Measurements from ENCODE around the gene PRDM16. TPM values are rescaled to one million over a fixed set of nuclear protein-coding genes. Genes with fewer than 3 reads are reported as not detected.

Gene PRDM16
- total RNA-seq, 2 donors from 2014 or later: not detected

DNA sequence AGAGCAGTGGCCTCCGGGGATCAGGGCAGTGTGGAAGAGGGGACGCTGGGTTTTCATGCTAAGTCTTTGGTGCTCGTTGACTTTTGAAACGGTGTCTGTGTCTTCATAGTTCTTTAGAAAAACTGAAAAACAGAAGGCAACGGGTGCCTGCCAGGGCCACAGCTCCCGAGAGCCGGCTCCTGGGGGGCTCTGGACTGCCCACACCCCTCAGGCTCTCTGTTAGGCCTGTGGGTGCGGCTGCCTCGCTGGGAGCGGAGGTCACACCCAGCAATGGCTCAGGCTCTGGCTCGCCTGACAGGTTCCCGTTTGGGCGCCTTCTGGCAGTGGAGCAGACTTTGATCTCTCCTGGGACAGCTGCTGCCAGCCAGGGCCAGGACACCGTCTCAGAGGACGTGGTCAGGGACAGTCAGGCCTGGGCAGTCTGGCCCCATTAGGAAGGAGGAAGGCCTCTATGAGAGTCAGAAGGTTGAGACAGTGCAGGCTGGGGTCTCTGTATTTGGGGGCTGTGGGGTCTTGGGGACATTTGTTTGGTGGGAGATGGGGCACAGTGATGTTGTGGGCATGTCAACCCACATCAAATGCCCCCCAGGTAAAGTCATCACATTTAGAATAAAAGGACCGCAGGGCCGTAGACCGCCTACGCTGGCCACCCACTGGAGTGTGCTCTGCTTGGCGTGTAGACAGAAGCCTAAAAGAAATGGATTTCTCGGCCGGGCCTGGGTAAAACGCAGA, 391.1 kb downstream of the PRDM16 start:
- Mint-ChIP-seq H3K36me3 (ENCODE audit: low read depth) (no peaks in the 10 kb centered on the region), H3K9me3 (no peaks in the 10 kb centered on the region), H3K27ac (no peak overlapping the region), H3K4me1 (no peaks in the 10 kb centered on the region), H3K27me3 (no peaks in the 10 kb centered on the region), H3K4me3 (no peak overlapping the region)
- no peak for ATAC-seq (replicated peaks)

DNA sequence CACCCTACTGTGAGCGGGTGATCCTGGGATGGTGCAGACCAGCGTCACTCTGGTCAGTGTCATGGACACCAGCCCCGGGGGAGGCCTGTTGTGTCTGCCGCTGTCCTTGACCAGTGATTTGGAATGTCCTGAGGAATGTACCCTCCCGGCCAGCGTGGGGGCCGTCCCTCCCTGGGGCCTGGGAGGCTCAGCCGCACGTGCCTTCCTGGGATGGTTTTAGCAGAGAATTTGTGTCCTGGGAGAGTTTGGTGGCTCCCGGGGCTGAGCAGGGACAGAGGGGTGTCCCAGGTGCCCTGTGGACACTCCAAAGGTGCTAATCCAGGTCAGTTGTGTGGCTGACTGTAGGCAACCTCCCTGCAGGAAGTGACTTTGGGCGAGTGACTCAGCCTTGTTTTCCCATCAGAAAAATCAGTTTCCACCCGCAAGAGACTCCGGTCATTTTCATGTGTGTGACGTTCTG, 391.7 kb downstream of the PRDM16 start:
- Mint-ChIP-seq H3K9me3 (no peaks in the 10 kb centered on the region), H3K4me1 (no peaks in the 10 kb centered on the region), H3K27me3 (no peaks in the 10 kb centered on the region), H3K4me3 (no peak overlapping the region), H3K36me3 (ENCODE audit: low read depth) (no peaks in the 10 kb centered on the region), H3K27ac (no peak overlapping the region)
- ATAC-seq (replicated peaks): peak; percentile 31

DNA sequence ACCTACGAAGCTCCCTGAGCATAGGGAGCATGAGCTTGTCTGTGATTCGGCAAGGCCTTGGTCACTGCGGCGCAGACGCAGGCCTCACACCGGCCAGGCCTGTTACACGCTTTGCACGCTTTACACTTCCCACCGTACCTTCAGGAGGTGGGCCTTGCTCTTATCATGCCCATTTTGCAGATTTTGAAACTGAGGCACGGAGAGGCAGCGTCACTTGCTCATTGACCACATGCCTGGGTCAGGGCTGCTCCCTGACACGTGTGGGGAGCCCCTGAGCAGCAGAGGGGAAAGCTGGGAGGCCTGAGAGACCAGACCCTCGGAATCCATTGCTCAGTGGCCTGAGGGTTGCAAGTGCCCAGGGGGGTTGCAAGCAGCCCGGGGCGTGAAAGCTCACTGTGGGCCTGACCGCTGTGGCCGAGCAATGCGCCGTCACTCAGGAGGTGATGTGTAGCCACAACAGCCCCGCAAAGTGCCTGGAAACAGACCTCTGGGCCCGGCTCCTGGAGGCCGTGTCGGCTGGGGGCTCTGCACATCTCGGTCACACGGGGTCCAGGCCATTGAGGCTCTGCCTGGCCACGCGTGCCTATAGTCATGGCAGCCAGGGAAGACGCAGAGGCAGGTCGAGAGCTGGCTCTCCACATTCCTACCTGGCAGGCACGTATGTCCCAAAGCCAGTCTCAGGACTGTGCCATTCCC, 392.4 kb downstream of the PRDM16 start:
- Mint-ChIP-seq H3K4me3 (no peak overlapping the region), H3K27me3 (no peaks in the 10 kb centered on the region), H3K4me1 (no peaks in the 10 kb centered on the region), H3K36me3 (ENCODE audit: low read depth) (no peaks in the 10 kb centered on the region), H3K27ac (no peak overlapping the region), H3K9me3 (no peaks in the 10 kb centered on the region)
- no peak for ATAC-seq (replicated peaks)

DNA sequence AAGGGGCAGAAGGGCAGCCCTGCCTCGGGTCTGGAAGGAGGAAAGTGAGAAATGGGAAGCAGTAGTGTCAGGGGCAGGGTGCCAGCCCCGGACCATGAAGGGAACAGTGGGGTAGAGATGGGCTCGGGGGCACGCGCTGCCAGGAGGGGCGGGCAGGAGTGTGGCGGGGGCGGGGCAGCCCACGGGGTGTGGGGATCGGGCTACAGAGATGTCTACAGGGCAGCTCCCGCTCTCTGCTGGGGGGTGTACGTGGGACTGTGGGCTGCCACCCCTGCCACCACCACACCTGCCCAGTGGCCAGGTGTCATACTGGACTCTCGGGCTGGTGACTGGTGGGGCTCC, 392.9 kb downstream of the PRDM16 start:
- no peaks in the 10 kb centered on the region for H3K36me3 Mint-ChIP-seq (ENCODE audit: low read depth)
- H3K9me3 Mint-ChIP-seq: no peaks in the 10 kb centered on the region
- no peaks in the 10 kb centered on the region for H3K27me3 Mint-ChIP-seq
- ATAC-seq (replicated peaks): no peak
- H3K27ac Mint-ChIP-seq: no peak overlapping the region
- no peak overlapping the region for H3K4me3 Mint-ChIP-seq
- no peaks in the 10 kb centered on the region for H3K4me1 Mint-ChIP-seq

DNA sequence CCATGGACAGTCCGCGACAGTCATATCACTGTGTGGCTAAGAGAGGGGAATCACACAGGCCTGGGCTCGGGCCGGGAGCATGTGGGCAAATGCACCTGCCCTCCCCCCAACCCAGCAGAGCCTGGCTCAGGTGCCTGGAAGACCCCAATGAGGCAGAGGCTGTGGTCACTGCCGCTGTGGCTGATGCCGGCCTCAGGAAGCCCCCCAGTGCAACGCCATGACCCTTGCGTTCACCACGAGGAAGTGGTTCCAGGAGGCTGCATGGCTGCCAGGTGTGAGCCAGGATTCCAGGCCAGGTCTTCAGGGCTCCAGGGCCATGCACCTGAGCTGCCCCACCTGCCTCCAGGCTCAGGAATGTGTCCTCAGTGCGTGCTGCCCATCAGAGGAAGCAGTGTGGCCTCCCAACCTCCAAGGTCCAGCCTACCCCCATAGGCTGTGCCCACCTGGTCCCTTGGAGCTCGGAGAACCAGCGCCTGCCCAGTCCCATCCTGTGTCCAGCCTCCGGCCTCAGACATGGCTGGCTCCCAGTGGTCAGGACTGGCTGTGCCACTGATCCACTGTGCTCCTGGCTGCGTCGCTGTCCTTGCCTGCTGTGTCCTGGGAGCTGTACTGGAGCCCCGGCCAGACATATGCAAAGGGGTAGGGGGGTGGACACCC, 393.5 kb downstream of the PRDM16 start:
- Mint-ChIP-seq H3K4me1 (no peaks in the 10 kb centered on the region), H3K27ac (no peak overlapping the region), H3K9me3 (no peaks in the 10 kb centered on the region), H3K27me3 (no peaks in the 10 kb centered on the region), H3K36me3 (ENCODE audit: low read depth) (no peaks in the 10 kb centered on the region), H3K4me3 (no peak overlapping the region)
- no peak for ATAC-seq (replicated peaks)

DNA sequence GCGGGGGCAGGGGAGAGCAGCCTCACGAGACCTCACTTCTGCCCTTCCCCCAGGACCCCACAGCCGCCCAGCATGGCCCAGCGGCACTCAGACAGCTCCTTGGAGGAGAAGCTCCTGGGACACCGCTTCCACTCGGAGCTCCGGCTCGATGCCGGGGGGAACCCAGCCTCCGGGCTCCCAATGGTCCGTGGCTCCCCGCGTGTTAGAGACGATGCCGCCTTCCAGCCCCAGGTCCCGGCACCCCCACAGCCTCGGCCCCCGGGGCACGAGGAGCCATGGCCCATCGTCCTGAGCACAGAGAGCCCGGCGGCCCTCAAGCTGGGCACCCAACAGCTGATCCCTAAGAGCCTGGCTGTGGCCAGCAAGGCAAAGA, 394.0 kb downstream of the PRDM16 start:
- Mint-ChIP-seq H3K27ac (no peak overlapping the region), H3K9me3 (no peaks in the 10 kb centered on the region), H3K4me3 (no peak overlapping the region), H3K4me1 (no peaks in the 10 kb centered on the region), H3K36me3 (ENCODE audit: low read depth) (no peaks in the 10 kb centered on the region), H3K27me3 (no peaks in the 10 kb centered on the region)
- no peak for ATAC-seq (replicated peaks)

DNA sequence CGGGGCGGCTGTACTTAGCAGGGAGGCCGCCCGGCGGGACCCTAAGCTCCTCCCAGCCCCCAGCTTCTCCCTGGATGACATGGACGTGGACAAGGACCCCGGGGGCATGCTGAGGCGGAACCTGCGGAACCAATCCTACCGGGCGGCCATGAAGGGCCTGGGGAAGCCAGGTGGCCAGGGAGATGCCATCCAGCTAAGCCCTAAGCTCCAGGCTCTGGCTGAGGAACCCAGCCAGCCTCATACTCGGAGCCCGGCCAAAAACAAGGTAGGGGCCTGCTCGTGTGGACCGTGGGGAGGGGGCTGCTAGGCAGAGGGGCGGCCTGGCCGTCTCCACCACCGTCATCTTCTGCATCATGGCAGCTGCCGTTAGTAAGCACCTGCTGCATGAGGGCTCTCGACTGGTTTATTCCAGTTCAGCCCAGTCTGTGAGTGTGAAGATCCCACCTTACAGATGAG, 394.4 kb downstream of the PRDM16 start:
- ATAC-seq (replicated peaks): no peak
- Mint-ChIP-seq H3K9me3 (no peaks in the 10 kb centered on the region), H3K27me3 (no peaks in the 10 kb centered on the region), H3K36me3 (ENCODE audit: low read depth) (no peaks in the 10 kb centered on the region), H3K4me3 (no peak overlapping the region), H3K4me1 (no peaks in the 10 kb centered on the region), H3K27ac (no peak overlapping the region)

DNA sequence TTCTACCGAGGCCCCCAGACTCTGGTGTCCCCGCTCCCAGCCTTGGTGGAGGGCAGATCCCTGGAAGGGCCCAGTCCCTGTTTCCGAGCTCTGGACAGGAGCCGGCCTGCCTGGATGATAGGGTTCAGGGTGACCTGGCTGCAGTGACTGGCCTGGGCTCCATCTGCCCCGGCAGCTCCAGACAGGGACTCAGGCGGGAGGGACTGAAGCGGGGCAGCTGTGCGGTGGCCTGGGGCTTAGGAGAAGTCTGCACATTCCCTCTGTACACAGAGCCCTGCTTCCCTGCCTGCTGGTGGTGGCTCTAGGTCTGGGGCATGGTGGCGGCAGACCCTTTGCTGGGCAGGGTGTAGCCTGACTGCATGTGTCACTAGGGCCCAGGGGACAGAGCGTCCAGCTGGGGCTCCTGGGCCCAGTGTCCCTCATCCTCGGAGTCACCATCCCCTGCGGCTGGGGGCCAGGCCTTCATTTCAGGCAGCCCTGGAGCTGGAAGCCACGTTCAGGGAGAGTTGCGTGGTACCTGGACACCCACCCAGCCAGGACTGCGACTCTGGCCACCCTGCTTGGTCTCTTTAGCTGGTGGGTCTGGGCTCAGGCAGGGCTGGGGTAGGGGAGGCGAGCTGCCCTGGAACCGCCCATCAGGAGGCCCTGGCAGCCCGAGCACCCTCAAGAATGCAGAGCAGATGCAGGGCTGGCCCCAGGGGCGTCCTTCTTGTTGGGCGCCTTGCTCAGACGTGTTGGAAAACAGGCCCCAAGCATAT, 395.1 kb downstream of the PRDM16 start:
- no peak for ATAC-seq (replicated peaks)
- H3K27ac Mint-ChIP-seq: no peak overlapping the region
- H3K9me3 Mint-ChIP-seq: no peaks in the 10 kb centered on the region
- no peak overlapping the region for H3K4me3 Mint-ChIP-seq
- no peaks in the 10 kb centered on the region for H3K27me3 Mint-ChIP-seq
- no peaks in the 10 kb centered on the region for H3K36me3 Mint-ChIP-seq (ENCODE audit: low read depth)
- H3K4me1 Mint-ChIP-seq: no peaks in the 10 kb centered on the region

DNA sequence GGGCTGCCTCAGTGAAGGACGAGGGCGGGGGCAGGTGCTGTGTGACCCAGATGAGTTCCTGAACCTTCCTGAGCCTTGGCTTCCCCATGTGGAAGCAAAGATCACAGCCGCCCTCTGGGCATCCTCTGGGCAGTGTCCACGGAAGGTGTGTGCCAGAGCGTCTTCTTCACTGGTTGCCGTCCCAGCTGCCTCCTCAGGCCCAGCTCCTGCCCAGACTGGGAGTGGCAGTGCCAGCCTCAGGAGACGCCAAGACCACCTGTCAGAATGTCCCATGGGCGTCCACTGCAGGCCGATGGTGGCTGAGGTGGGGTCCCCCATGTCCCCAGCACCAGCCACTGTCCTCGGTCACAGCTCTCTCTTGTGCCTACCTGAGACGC, 395.6 kb downstream of the PRDM16 start:
- no peak overlapping the region for H3K4me3 Mint-ChIP-seq
- no peak for ATAC-seq (replicated peaks)
- no peaks in the 10 kb centered on the region for H3K36me3 Mint-ChIP-seq (ENCODE audit: low read depth)
- no peaks in the 10 kb centered on the region for H3K4me1 Mint-ChIP-seq
- no peaks in the 10 kb centered on the region for H3K27me3 Mint-ChIP-seq
- no peaks in the 10 kb centered on the region for H3K9me3 Mint-ChIP-seq
- no peak overlapping the region for H3K27ac Mint-ChIP-seq

DNA sequence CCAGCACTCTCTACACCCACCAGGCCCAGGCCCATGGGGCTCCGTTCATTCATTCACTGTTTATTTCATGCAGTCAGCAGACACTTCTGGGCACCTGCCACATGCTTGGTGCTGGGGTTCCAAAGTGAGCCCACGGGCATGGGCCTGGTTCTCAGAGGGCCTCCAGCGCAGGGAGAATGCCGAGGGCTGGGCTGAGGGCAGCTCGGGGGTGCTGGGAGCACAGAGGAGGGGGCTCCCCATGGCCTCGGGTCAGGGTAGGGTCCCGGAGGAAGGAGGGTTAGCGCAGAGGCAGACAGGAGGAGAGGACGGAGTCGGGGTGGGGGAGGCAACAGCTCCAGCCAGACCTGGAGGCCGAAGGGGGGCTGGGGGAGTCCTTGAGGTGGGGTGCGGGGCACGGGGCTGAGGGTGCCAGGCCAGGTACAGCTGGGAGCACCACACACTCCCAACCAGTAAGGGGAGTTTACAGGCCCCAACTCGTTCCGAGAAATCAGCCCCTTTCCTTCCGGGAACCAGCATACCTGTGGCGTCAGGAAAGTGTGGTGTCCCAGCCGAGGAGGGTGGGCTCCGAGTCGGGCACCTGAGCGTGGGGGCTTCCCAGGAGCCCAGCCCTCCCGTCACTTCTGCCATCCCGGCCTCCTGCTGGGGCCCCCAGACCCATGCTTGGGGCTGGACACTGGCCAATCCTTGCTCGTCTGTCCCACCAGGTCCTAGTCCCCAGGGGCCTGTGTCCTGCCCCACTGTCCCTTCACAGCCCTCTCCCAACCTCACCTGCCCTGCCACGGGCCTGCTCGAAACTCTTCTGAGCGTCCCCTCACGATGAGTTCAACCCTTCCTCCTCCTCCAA, 396.3 kb downstream of the PRDM16 start:
- no peak for ATAC-seq (replicated peaks)
- H3K4me1 Mint-ChIP-seq: peaks cover 2% of the 10 kb centered on the region
- no peak overlapping the region for H3K4me3 Mint-ChIP-seq
- no peaks in the 10 kb centered on the region for H3K9me3 Mint-ChIP-seq
- no peaks in the 10 kb centered on the region for H3K36me3 Mint-ChIP-seq (ENCODE audit: low read depth)
- H3K27me3 Mint-ChIP-seq: no peaks in the 10 kb centered on the region
- H3K27ac Mint-ChIP-seq: no peak overlapping the region

DNA sequence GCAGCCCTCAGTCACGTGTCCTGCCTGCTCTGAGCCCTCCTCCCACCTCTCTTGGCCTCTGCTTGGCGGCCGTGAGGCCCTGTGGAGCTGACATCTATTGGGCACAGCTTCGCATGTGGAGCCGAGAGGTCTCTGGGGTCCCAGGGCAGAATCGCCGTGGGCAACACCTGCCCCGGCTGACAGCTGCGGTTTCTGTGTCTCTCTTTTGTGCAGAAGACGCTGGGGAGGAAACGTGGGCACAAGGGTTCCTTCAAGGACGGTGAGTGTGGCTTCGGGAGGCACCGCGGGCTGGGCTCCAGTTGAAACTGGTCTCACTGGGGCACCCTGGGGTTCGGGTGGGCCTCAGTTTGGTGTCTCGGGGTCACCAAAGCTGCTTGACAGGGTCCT, 396.9 kb downstream of the PRDM16 start:
- ATAC-seq (replicated peaks): no peak
- Mint-ChIP-seq H3K4me1 (peaks cover 4% of the 10 kb centered on the region), H3K27ac (no peak overlapping the region), H3K9me3 (no peaks in the 10 kb centered on the region), H3K27me3 (no peaks in the 10 kb centered on the region), H3K36me3 (ENCODE audit: low read depth) (no peaks in the 10 kb centered on the region), H3K4me3 (no peak overlapping the region)

DNA sequence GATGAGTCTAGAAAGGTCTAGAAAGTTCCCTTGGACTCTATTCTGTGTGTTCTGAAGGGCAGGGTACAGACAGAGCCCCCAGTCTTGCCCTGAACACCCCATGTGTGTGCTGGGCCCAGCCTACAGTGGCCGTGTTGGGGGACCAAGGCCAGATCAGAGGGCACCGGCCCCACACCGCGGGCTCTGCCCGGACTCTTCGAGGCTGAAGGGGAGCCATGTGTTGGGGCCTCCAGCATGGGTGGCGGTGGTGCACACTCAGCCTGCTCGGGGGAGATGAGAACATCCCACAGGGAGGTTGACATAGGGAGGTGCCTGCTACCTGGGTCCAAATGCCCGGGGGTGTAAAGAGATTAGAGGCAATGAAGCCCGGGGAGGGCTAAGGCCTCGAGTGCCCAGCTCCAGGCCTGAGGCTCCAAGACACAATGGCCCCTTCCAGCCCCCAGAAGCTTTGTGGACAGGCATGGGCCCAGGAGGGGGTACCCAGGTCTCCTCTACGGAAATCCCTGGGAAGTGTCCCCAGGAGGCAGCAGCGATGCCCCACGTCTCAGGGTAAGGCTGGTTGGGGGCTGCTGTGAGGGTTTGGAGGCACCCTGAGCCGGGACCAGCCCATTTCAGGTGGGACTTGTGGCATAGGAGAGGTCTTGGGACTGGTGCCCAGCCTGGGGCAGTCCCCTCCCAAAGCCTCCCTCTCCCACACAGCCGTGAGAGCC, 397.5 kb downstream of the PRDM16 start:
- Mint-ChIP-seq H3K4me3 (no peak overlapping the region), H3K36me3 (ENCODE audit: low read depth) (no peaks in the 10 kb centered on the region), H3K27ac (no peak overlapping the region), H3K27me3 (no peaks in the 10 kb centered on the region), H3K4me1 (peaks cover 4% of the 10 kb centered on the region), H3K9me3 (no peaks in the 10 kb centered on the region)
- no peak for ATAC-seq (replicated peaks)

DNA sequence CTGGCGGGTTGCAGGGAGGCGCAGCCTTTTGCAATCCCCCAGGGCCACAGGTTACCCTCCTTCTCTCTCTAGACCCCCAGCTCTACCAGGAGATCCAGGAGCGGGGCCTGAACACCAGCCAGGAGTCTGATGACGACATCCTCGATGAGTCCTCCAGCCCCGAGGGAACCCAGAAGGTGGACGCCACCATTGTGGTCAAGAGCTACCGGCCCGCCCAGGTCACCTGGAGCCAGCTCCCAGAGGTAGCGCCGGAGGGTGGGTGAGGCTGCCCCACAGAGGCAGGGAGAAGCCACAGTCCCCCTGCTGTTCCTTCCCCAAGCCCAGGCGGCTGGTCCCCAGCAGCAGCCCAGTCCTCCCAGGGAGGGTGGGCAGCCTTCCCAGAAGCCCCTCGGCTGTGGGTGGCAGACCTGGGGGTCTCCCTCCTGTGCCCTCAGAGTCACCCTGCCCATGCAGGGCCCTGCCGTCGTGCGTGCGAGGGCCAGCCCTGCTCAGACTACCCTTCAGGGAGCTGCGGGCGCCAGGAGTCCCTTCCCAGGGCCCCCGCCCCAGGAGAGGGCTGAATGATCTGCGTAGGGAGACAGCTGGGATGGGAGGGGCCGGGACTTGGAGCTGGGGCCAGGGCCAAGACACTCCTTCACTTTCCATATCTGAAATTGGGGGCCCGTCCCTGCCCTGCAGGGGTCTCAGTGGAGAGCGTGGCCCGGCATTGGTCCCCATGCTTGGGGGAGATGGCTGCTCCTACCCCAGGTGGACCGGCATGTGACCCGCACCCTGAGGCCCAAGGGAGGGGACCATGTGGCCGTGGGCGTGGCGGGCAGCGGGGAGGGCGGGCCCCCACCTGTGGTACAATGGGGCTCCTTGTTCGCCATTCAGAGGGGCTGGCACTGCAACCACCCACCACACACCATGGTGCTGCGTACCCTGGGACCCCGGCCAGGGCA, 398.4 kb downstream of the PRDM16 start:
- Mint-ChIP-seq H3K27me3 (no peaks in the 10 kb centered on the region), H3K4me1 (peaks cover 4% of the 10 kb centered on the region), H3K27ac (no peak overlapping the region), H3K4me3 (no peak overlapping the region), H3K36me3 (ENCODE audit: low read depth) (no peaks in the 10 kb centered on the region), H3K9me3 (no peaks in the 10 kb centered on the region)
- ATAC-seq (replicated peaks): no peak

Data from activated T-helper 17 cell treated with anti-CD3 and anti-CD28 coated beads, Interleukin-2, amount 50 U/mL, for 72 hours (primary cell).